Measurements from ENCODE around the gene KLHL29. TPM values are rescaled to one million over a fixed set of nuclear protein-coding genes. Genes with fewer than 3 reads are reported as not detected.

KLHL29 gene
- total and polyA plus RNA-seq, 2 donors (not counting 3 experiments of a cell fraction or from before 2014, with no cell fraction given) = 4.6 to 12.7 TPM

DNA sequence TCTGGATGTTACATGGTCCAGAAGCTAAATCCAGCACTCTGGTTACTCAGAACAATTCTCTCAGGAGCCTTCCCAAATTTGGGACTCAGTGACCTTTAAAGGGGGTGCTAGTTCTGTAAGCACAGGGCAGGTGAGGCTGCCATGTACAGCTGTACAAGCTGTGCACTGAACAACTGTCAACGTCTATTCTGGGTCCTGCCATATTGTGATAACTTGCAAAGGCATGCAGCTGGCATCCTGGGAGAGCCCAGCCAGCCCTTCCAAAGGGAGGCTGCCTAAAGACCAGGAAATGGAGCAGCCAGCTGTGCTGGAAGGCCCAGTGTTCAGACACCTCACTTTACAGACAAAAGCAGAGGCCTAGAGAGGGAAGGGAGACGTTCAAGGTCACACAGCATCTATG is 204.8 kb downstream of the KLHL29 start:
- Histone ChIP-seq H3K27ac (ENCODE audit: insufficient read depth, low read depth, low read length) (no peak overlapping the region), H3K79me2 (ENCODE audit: control insufficient read depth, insufficient read depth, low read length) (no peaks in the 10 kb centered on the region), H2AFZ (ENCODE audit: low read depth, low read length) (no peak overlapping the region), H3K4me3 (replicated peaks in 1 of 3; ENCODE audit: insufficient read depth in 1 of 3, low read depth in 1 of 3, low read length in 3 of 3) (no peak overlapping the region), H3K9me3 (replicated peaks; ENCODE audit: control insufficient read depth, insufficient read depth, low read length) (no peaks in the 10 kb centered on the region), H3K36me3 (ENCODE audit: control insufficient read depth in 2 of 2, extremely low read depth in 1 of 2, insufficient read depth in 2 of 2, low read length in 2 of 2) (no peaks in the 10 kb centered on the region), H3K4me2 (ENCODE audit: insufficient read depth, low read length) (no peak overlapping the region), H3K9me1 (replicated peaks; ENCODE audit: control insufficient read depth, extremely low read depth, insufficient read depth, low read length) (no peaks in the 10 kb centered on the region), H3K4me1 (ENCODE audit: control insufficient read depth, extremely low read depth, insufficient read depth, low read length) (no peaks in the 10 kb centered on the region), H3K9ac (replicated peaks; ENCODE audit: extremely low read depth, insufficient read depth, low read length) (no peak overlapping the region), H4K20me1 (replicated peaks; ENCODE audit: control insufficient read depth, extremely low read depth, insufficient read depth, low read length) (no peaks in the 10 kb centered on the region), H3K27me3 (ENCODE audit: control insufficient read depth in 2 of 2, insufficient read depth in 2 of 2, low read length in 2 of 2) (no peaks in the 10 kb centered on the region)
- no peak for FAIRE-seq
- no peak for TF ChIP-seq POLR2AphosphoS5 (IDR thresholded peaks at IDR 0.05; ENCODE audit: insufficient read depth, low read depth, low read length)
- TF ChIP-seq JUN (IDR thresholded peaks at IDR 0.05; ENCODE audit: borderline replicate concordance, insufficient read depth, insufficient read length, low read depth) = no peak
- TF ChIP-seq MYC (IDR thresholded peaks at IDR 0.05; ENCODE audit: low read depth, low read length) = no peak
- TF ChIP-seq EZH2 (IDR thresholded peaks at IDR 0.05; ENCODE audit: borderline replicate concordance, low read depth, low read length, severe bottlenecking) = no peak
- TF ChIP-seq, protein P1, sequence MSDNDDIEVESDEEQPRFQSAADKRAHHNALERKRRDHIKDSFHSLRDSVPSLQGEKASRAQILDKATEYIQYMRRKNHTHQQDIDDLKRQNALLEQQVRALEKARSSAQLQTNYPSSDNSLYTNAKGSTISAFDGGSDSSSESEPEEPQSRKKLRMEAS (IDR thresholded peaks at IDR 0.05; ENCODE audit: insufficient read depth, insufficient read length) = no peak
- TF ChIP-seq, protein P2, sequence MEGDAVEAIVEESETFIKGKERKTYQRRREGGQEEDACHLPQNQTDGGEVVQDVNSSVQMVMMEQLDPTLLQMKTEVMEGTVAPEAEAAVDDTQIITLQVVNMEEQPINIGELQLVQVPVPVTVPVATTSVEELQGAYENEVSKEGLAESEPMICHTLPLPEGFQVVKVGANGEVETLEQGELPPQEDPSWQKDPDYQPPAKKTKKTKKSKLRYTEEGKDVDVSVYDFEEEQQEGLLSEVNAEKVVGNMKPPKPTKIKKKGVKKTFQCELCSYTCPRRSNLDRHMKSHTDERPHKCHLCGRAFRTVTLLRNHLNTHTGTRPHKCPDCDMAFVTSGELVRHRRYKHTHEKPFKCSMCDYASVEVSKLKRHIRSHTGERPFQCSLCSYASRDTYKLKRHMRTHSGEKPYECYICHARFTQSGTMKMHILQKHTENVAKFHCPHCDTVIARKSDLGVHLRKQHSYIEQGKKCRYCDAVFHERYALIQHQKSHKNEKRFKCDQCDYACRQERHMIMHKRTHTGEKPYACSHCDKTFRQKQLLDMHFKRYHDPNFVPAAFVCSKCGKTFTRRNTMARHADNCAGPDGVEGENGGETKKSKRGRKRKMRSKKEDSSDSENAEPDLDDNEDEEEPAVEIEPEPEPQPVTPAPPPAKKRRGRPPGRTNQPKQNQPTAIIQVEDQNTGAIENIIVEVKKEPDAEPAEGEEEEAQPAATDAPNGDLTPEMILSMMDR (IDR thresholded peaks at IDR 0.05; ENCODE audit: extremely low read depth in 1 of 2, insufficient read depth in 1 of 2, low read depth in 1 of 2, low read length in 2 of 2) = no peak
- TF ChIP-seq POLR2A (IDR thresholded peaks at IDR 0.05; ENCODE audit: low read depth, low read length) = no peak
- TF ChIP-seq FOS (IDR thresholded peaks at IDR 0.05; ENCODE audit: borderline replicate concordance, insufficient read depth, low read length) = no peak
- no peak for TF ChIP-seq GATA2 (IDR thresholded peaks at IDR 0.05; ENCODE audit: insufficient read depth, insufficient read length, low read depth, low read length)
- intact Hi-C loops (cut with micrococcal nuclease) = no loop called here
- dilution Hi-C loops (cut with MboI; ENCODE audit: extremely low pct_ligation_motif_present, low sequenced_read_pairs) = no loop called here
- no peak for DNase-seq (ENCODE audit: low read depth, low spot score)
- POLR2A ChIA-PET = no interaction called here
- BruUV-seq (replicated peaks) = no TSS peak
- CTCF ChIA-PET = no interaction called here

All from endothelial cell of umbilical vein (primary cell).